HCT116 (cell line): Measurements from ENCODE around the gene CUX1. TPM values are rescaled to one million over a fixed set of nuclear protein-coding genes. Genes with fewer than 3 reads are reported as not detected.
A peak's percentile ranks its signal among the peaks of the same experiment; 100 is the strongest.
"Not testable (repeated sequence)": the region's sequence is repeated elsewhere in the genome, so short reads cannot be mapped to it uniquely, and the experiment has no call there.

ENCODE experiments used
- ATAC-seq: fragments of 200-7000 bp; cut with Tn5 transposase; 2 replicates; pipeline ENCODE4 v1.9.1; 2020; ENCODE audit warnings: mild to moderate bottlenecking, moderate library complexity
- BruUV-seq: library from RNA; stranded (reverse); fragments of 400-500 nt; replicated peaks from 2 replicates; lab custom pipeline; 2021; lab: Mats Ljungman, UMichigan
- CTCF ChIA-PET: fragments of 300-600 bp; sonication (Branson Sonifier 250); formaldehyde crosslinking; loops from one replicate; lab custom pipeline; 2021; ENCODE audit warnings: antibody characterized with exemption; lab: Charles Lee
- POLR2A ChIA-PET: fragments of 300-600, 350-600 bp; sonication (Branson Sonifier 250); formaldehyde crosslinking; loops from one replicate; lab custom pipeline; 2021; ENCODE audit warnings: antibody characterized with exemption; lab: Charles Lee
- RAD21 ChIA-PET, 2 experiments: fragments of 300-600 bp; sonication (Branson Sonifier 250); formaldehyde crosslinking; loops; one replicate each; lab custom pipeline; 2023; ENCODE audit warnings: low total read pairs in 2 of 2; ENCODE audit not compliant: uncharacterized antibody in 2 of 2, unreplicated experiment in 2 of 2, low non-redundant PET in 1 of 2; lab: Charles Lee
- DNase-seq: peaks from one replicate; pipeline ENCODE4 v3.0.0-alpha.2; 2010; ENCODE audit warnings: low read depth, low spot score
- H2AFZ ChIP-seq: fragments of 200-600 bp; shearing (Covaris generic), sonication (generic); 2 replicates; pipeline ENCODE4 v1.6.1; 2017; ENCODE audit warnings: low read depth, mixed run types, mixed read lengths, antibody characterized with exemption, low read length; ENCODE audit not compliant: poor library complexity, severe bottlenecking
- H3K27ac ChIP-seq: 2 replicates; pipeline ENCODE4 v1.5.1; 2012; ENCODE audit warnings: low read depth, low read length
- H3K27me3 ChIP-seq: fragments of 200-600 bp; sonication (generic); 2 replicates; pipeline ENCODE4 v1.6.1; 2016; ENCODE audit warnings: mixed run types, low read length, mixed read lengths; ENCODE audit not compliant: insufficient read depth
- H3K36me3 ChIP-seq, 2 experiments: fragments of 200-500 bp in 1 of 2; fragments of 200-600 bp in 1 of 2; sonication (Bioruptor generic) in 1 of 2; sonication (generic) in 1 of 2; 2 replicates each; pipeline versions ENCODE4 v1.5.1 to v1.6.1; 2014 to 2016; ENCODE audit warnings: low read length in 2 of 2, inconsistent platforms in 1 of 2, mixed read lengths in 1 of 2, mixed run types in 1 of 2; ENCODE audit not compliant: insufficient read depth in 2 of 2, control insufficient read depth in 1 of 2
- H3K4me1 ChIP-seq, 2 experiments: fragments of 200-600 bp in 1 of 2; sonication (generic) in 1 of 2; 2 replicates each; pipeline versions ENCODE4 v1.5.1 to v1.6.1; 2012 to 2017; ENCODE audit warnings: low read length in 2 of 2, inconsistent platforms in 1 of 2, mild to moderate bottlenecking in 1 of 2, mixed read lengths in 1 of 2, mixed run types in 1 of 2, moderate library complexity in 1 of 2; ENCODE audit not compliant: insufficient read depth in 2 of 2, control insufficient read depth in 1 of 2
- H3K4me2 ChIP-seq: fragments of 200-600 bp; sonication (generic); 2 replicates; pipeline ENCODE4 v1.6.1; 2017; ENCODE audit warnings: mixed run types, low read length, mixed read lengths
- H3K4me3 ChIP-seq, 2 experiments: fragments of 200-600 bp in 1 of 2; sonication (generic) in 1 of 2; replicated peaks in 1 of 2; 2 replicates each; pipeline ENCODE4 v1.5.1; 2011 to 2016; ENCODE audit warnings: low read length in 2 of 2, control low read depth in 1 of 2, low read depth in 1 of 2, mild to moderate bottlenecking in 1 of 2, mixed read lengths in 1 of 2, mixed run types in 1 of 2
- H3K79me2 ChIP-seq: fragments of 200-600 bp; sonication (generic); 2 replicates; pipeline ENCODE4 v1.6.1; 2017; ENCODE audit warnings: mild to moderate bottlenecking, mixed run types, low read length, moderate library complexity, mixed read lengths; ENCODE audit not compliant: insufficient read depth
- H3K9ac ChIP-seq: fragments of 200-600 bp; sonication (generic); 2 replicates; pipeline ENCODE4 v1.6.1; 2016; ENCODE audit warnings: low read length, mixed read lengths
- H3K9me2 ChIP-seq: fragments of 200-600 bp; sonication (generic), shearing (Covaris generic); 2 replicates; pipeline ENCODE4 v1.6.1; 2017; ENCODE audit warnings: mixed run types, mild to moderate bottlenecking, moderate library complexity; ENCODE audit not compliant: insufficient read depth
- H3K9me3 ChIP-seq, 2 experiments: fragments of 200-500 bp in 1 of 2; fragments of 200-600 bp in 1 of 2; sonication (Bioruptor generic) in 1 of 2; sonication (generic) in 1 of 2; 2 replicates each; pipeline ENCODE4 v1.6.1; 2014 to 2017; ENCODE audit warnings: low read length in 2 of 2, mixed read lengths in 2 of 2, inconsistent platforms in 1 of 2, low read depth in 1 of 2, mild to moderate bottlenecking in 1 of 2, mixed run types in 1 of 2, moderate library complexity in 1 of 2; ENCODE audit not compliant: control insufficient read depth in 1 of 2, insufficient read depth in 1 of 2
- H4K20me1 ChIP-seq: fragments of 200-600 bp; sonication (generic), shearing (Covaris generic); 2 replicates; pipeline ENCODE4 v1.6.1; 2017; ENCODE audit warnings: mixed run types, mild to moderate bottlenecking, moderate library complexity; ENCODE audit not compliant: insufficient read depth
- CBX3 ChIP-seq: IDR thresholded peaks from 2 replicates; pipeline ENCODE4 v1.6.1; 2012; ENCODE audit warnings: low read depth
- EGR1 ChIP-seq: IDR thresholded peaks from 2 replicates; pipeline ENCODE4 v1.6.1; 2012; ENCODE audit warnings: low read depth
- EZH2phosphoT487 ChIP-seq: fragments of 200-600 bp; IDR thresholded peaks from 2 replicates; pipeline ENCODE4 v1.6.1; 2018; ENCODE audit warnings: antibody characterized with exemption, borderline replicate concordance
- FOSL1 ChIP-seq: IDR thresholded peaks from 2 replicates; pipeline ENCODE4 v1.6.1; 2012; ENCODE audit warnings: low read depth
- JUND ChIP-seq: IDR thresholded peaks from 2 replicates; pipeline ENCODE4 v1.6.1; 2012
- MAX ChIP-seq: IDR thresholded peaks from 2 replicates; pipeline ENCODE4 v1.6.1; 2012
- POLR2A ChIP-seq: IDR thresholded peaks from 2 replicates; pipeline ENCODE4 v1.7.0; 2011; ENCODE audit warnings: borderline replicate concordance; ENCODE audit not compliant: insufficient read depth, insufficient read length; ENCODE audit errors: extremely low read depth
- RAD21 ChIP-seq: IDR thresholded peaks from 2 replicates; pipeline ENCODE4 v1.6.1; 2012; ENCODE audit warnings: low read depth, mild to moderate bottlenecking
- SP1 ChIP-seq: IDR thresholded peaks from 2 replicates; pipeline ENCODE4 v1.6.1; 2012; ENCODE audit warnings: low read depth
- intact Hi-C: fragments of 100-400 bp; cut with micrococcal nuclease; formaldehyde crosslinking; loops from 2 replicates; pipeline ENCODE4 v1.10.0; 2022
- total RNA-seq: library from RNA; stranded (reverse); gene quantifications from one replicate; pipeline ENCODE4 v1.2.1, GENCODE V29; 2021; ENCODE audit not compliant: unreplicated experiment

CUX1 gene
- total RNA-seq, 1 experiment from 2014 or later, result 68.9 TPM

GRCh38 chr7:102042016-102042656 lies 224.7 kb downstream of the CUX1 start:
- ChIA-PET CTCF (interaction anchor here (1.1 to 1.4 kb wide), 3 partner anchors 49 to 217 kb away, joined by 3 to 4 read pairs (median 3); no protein-coding TSS in a partner anchor), RAD21 (interaction anchor here in 1 of 2 experiments (1.3 kb wide), 1 partner anchor 23 kb away, joined by 3 read pairs; no protein-coding TSS in a partner anchor), POLR2A (interaction anchor here (0.6 kb wide), 1 partner anchor 60 kb away, joined by 4 read pairs; no protein-coding TSS in a partner anchor)
- Histone ChIP-seq H3K9me2 (no peaks in the 10 kb centered on the region), H3K4me1 (peaks cover 52 to 75% of the 10 kb centered on the region in 2 experiments), H3K4me2 (peak overlapping the region; percentile 65), H3K4me3 (peak overlapping the region in 1 of 2 experiments; percentile 16; a peak in 2 of 4 replicates), H4K20me1 (no peaks in the 10 kb centered on the region), H3K79me2 (peaks cover 6% of the 10 kb centered on the region; the same call in 1 of the 2 replicates), H3K9me3 (no peaks in the 10 kb centered on the region), H3K36me3 (no peaks in the 10 kb centered on the region), H3K9ac (peak overlapping the region; percentile 51), H3K27me3 (no peaks in the 10 kb centered on the region), H2AFZ (no peak overlapping the region), H3K27ac (peak overlapping the region; percentile 90)
- ATAC-seq, result peak; percentile 83
- DNase-seq, result peak; percentile 76
- intact Hi-C loops, result no loop called here
- TF ChIP-seq RAD21 (peak; percentile 29), EZH2phosphoT487 (no peak), JUND (peak; percentile 79), POLR2A (no peak), SP1 (peak; percentile 68), MAX (no peak), CBX3 (peak; percentile 52; the same call in 1 of the 2 replicates), EGR1 (peak; percentile 65), FOSL1 (peak; percentile 85)
- no TSS peak for BruUV-seq

DNA sequence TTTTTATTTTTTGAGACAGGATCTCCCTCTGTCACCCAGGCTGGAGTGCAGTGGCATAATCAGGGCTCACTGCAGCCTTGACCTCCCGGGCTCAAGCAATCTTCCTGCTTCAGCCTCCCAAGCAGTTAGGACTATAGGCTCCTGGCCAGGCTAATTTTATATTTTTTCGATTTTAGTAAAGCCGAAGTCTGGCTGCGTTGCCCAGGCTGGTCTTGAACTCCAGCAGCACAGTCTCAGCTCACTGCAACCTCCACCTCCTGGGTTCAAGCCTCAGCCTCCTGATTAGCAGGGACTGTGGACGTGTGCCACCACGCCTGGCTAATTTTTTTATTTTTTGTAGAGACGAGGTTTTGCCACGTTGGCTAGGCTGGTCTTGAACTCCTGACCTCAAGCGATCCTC lies 225.4 kb downstream of the CUX1 start:
- CTCF ChIA-PET, result interaction anchor here (1.1 to 1.4 kb wide), 3 partner anchors 48 to 217 kb away, joined by 3 to 4 read pairs (median 3); no protein-coding TSS in a partner anchor
- peak overlapping the region in 1 of 2 experiments; percentile 16; a peak in 1 of 4 replicates for H3K4me3 ChIP-seq
- peak overlapping the region; percentile 65 for H3K4me2 ChIP-seq
- H3K9me2 ChIP-seq, H2AFZ ChIP-seq, ATAC-seq, H4K20me1 ChIP-seq, H3K9me3 ChIP-seq, BruUV-seq, H3K36me3 ChIP-seq, H3K79me2 ChIP-seq, intact Hi-C loops, DNase-seq, H3K27me3 ChIP-seq, POLR2A ChIA-PET: not testable (repeated sequence)
- peak overlapping the region; percentile 51 for H3K9ac ChIP-seq
- peak overlapping the region; percentile 90 for H3K27ac ChIP-seq
- H3K4me1 ChIP-seq, result peaks cover 52 to 76% of the 10 kb centered on the region in 2 experiments
- RAD21 ChIA-PET, result interaction anchor here in 1 of 2 experiments (1.3 kb wide), 1 partner anchor 22 kb away, joined by 3 read pairs; no protein-coding TSS in a partner anchor
